DMS53 (cell line): Measurements from ENCODE around the gene SMAD9.

ENCODE experiments used
- DNase-seq: peaks from one replicate; lab custom pipeline; 2025; lab: John Stamatoyannopoulos, UW

SMAD9 gene

GRCh38 chr13:36862722-36863121 is 57.3 kb downstream of the SMAD9 start:
- DNase-seq, result no peak

GRCh38 chr13:36862002-36862685 is 57.9 kb downstream of the SMAD9 start:
- no peak for DNase-seq

- no peak for DNase-seq
These were observed 60.8 kb downstream of the SMAD9 start for GRCh38 chr13:36859259-36859658.

GRCh38 chr13:36858290-36858689 is 61.7 kb downstream of the SMAD9 start:
- peak; percentile 85 for DNase-seq

GRCh38 chr13:36857253-36857652 is 62.8 kb downstream of the SMAD9 start:
- no peak for DNase-seq

- peak; percentile 55 for DNase-seq
These were observed 69.1 kb downstream of the SMAD9 start for GRCh38 chr13:36850790-36851438.

- DNase-seq, result peak; percentile 84
These were observed 71.6 kb downstream of the SMAD9 start for GRCh38 chr13:36848199-36848982.

- peak; percentile 72 for DNase-seq
These were observed 72.4 kb downstream of the SMAD9 start for GRCh38 chr13:36847606-36848005.

- DNase-seq, result peak; percentile 29
These were observed 78.6 kb downstream of the SMAD9 start for GRCh38 chr13:36841391-36841790.

GRCh38 chr13:36840718-36841250 is 79.3 kb downstream of the SMAD9 start:
- DNase-seq, result no peak

- no peak for DNase-seq
These were observed 80.1 kb downstream of the SMAD9 start for GRCh38 chr13:36839981-36840380.

GRCh38 chr13:36839281-36839680 is 80.8 kb downstream of the SMAD9 start:
- peak; percentile 14 for DNase-seq

- DNase-seq, result no peak
These were observed 82.5 kb downstream of the SMAD9 start for GRCh38 chr13:36837354-36838092.

GRCh38 chr13:36834299-36834698 is 85.7 kb downstream of the SMAD9 start:
- DNase-seq, result no peak

GRCh38 chr13:36831291-36831690 is 88.7 kb downstream of the SMAD9 start:
- DNase-seq, result no peak

GRCh38 chr13:36829753-36830152 is 90.3 kb downstream of the SMAD9 start:
- DNase-seq, result peak; percentile 55

- no peak for DNase-seq
These were observed 97.3 kb downstream of the SMAD9 start for GRCh38 chr13:36822785-36823184.

GRCh38 chr13:36820222-36820621 is 99.8 kb downstream of the SMAD9 start:
- no peak for DNase-seq

- DNase-seq, result peak; percentile 54
These were observed 100.3 kb downstream of the SMAD9 start for GRCh38 chr13:36819739-36820090.

- DNase-seq, result peak; percentile 92
These were observed 101.0 kb downstream of the SMAD9 start, which contains the start of gene RFXAP for GRCh38 chr13:36818804-36819738. RFXAP (plus strand) TSS chr13:36819222; CDS start chr13:36819358, 136 bp downstream.
